ENCODE results near the gene VASP.

GRCh38 chr19:45468803-45469131, 38.5 kb upstream of the VASP start:
- TF ChIP-seq SIN3A (IDR thresholded peaks at IDR 0.05; ENCODE audit: borderline replicate concordance, insufficient read depth, low read length) (no peak), REST (IDR thresholded peaks at IDR 0.05; ENCODE audit: insufficient read depth in 1 of 2, low read depth in 2 of 2, low read length in 2 of 2) (no peak), TAF1 (IDR thresholded peaks at IDR 0.05; ENCODE audit: borderline replicate concordance, insufficient read depth, low read length) (no peak)
